HG03460 (cell line): ENCODE results near the gene TPCN2.
"Not testable (repeated sequence)": the region's sequence is repeated elsewhere in the genome, so short reads cannot be mapped to it uniquely, and the experiment has no call there.

Source experiments
- ATAC-seq: cut with Tn5 transposase; IDR thresholded peaks from one replicate; pipeline ENCODE4 v1.9.1; 2021; ENCODE audit not compliant: unreplicated experiment

Gene TPCN2

GRCh38 chr11:69048694-69049489, at the start of gene TPCN2:
Gene TPCN2 (plus strand): TSS chr11:69048932. CDS start chr11:69048998, 66 bp downstream.
- peak; percentile 76 for ATAC-seq

GRCh38 chr11:68999093-68999747, 49.5 kb upstream of the TPCN2 start:
- ATAC-seq: no peak

DNA sequence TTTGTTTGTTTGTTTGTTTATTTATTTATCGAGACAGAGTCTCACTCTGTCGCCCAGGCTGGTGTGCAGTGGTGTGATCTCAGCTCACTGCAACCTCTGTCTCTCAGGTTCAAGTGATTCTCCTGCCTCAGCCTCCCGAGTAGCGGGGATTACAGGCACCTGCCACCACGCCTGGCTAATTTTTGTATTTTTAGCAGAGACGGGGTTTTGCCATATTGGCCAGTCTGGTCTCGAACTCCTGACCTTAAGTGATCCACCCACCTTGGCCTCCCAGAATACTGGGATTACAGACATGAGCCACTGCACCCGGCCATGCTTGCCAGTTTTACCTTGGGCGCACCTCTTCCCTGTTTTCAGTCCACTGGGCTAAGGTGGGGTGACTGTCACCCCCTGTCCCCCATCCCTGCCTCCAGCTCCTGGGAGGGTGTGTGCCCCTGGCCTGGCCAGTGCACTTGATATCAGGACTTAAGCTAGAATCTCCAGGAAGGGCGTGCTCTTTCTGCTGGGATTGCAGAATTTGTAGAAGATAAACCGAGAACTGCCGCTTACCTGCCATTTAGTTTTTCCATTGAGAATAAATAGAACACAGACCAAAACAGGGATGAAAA, 48.9 kb upstream of the TPCN2 start:
- not testable (repeated sequence) for ATAC-seq

DNA sequence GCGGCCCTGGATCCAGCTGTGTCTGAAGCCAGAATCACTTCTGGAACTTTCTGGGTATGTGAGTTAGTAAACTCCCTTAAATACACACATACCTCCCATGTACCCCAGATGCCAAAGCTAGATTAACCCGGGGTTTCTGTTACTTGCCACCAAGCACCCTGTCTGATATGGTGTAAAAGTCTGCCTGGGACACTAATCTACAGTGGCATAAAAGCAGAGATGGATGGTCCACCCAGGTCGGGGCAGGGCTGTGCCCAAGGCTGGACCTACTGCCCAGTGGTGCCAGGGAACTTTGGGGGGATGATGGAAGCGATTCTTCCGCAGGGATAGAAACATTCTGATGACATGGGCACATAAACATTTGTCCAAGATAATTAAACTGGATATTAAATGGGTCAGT, 48.3 kb upstream of the TPCN2 start:
- no peak for ATAC-seq

- ATAC-seq: no peak
These were observed 47.9 kb upstream of the TPCN2 start for GRCh38 chr11:69000831-69001242.

DNA sequence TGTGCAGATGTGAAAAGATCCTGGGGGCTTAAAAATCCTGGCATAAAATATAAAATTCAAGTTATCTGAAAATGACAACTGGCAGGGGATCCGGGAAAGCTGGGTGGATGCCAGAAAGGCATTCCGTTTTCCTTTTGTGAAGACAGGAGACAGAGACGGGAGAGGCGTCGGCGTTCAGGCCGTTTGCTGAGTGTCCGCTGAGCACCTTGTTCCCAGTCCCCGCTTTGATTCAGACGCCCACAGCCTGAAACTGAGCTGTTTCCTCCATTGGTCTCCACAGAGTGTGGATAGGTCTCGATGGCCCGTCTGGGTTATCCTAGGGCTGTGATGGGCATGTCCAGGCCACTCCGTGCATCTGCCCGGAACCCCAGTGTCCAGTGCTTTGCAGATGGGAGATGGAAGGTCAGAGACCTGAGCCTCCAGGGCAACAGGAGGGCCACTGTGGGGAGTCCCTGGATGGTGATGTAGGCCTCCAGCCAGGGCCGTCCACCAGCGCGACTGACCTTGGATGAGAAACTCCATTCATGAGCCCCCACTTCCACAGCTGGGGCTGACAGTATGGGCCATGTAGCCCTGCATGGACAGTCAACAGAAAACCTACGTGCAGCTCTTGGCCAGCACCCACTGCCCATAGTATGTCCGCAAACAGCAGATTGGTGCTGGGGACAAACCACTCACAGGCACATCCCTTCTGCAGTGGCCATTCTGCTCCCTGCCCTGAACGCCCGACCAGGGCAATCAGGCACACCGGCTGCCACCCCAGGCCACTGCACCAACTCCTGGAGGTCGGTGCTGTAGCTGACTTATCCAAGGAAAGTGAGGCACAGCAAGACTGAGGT, 47.3 kb upstream of the TPCN2 start:
- no peak for ATAC-seq

GRCh38 chr11:69002110-69002569, 46.6 kb upstream of the TPCN2 start:
- ATAC-seq: no peak

DNA sequence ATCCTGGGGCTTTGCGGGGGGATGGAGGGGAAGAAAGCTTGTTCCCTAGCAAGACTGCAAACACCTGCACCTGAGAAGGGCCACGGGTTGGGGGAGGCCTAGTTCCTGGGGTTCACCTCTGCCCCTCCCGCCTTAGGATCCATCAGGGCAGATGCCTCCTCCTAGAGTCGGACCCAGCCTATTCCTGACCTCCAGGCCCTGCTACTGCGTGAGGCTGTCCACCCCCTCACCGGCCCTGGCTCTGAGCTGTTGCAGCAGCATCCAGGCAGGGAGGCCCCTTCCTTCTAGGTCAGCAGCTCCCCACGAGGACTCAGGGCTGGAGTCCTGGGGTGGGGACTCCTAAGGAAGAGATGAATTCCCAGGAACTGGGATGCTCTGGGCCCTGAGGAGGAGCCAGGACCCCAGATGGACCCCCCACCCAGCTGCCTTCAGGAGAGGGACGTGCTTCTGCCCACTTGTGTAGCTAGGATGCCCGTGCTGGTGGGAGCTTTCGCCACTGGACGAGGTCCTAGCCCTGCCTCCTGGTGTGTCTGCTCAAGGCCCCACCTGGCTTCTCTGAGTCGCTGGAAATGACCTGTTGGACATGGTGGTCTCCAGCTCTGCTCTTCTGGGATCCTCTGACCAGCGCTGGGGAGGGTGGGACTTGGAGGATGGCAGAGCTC, 46.0 kb upstream of the TPCN2 start:
- ATAC-seq: no peak

- no peak for ATAC-seq
These were observed 45.3 kb upstream of the TPCN2 start for GRCh38 chr11:69003301-69003865.

DNA sequence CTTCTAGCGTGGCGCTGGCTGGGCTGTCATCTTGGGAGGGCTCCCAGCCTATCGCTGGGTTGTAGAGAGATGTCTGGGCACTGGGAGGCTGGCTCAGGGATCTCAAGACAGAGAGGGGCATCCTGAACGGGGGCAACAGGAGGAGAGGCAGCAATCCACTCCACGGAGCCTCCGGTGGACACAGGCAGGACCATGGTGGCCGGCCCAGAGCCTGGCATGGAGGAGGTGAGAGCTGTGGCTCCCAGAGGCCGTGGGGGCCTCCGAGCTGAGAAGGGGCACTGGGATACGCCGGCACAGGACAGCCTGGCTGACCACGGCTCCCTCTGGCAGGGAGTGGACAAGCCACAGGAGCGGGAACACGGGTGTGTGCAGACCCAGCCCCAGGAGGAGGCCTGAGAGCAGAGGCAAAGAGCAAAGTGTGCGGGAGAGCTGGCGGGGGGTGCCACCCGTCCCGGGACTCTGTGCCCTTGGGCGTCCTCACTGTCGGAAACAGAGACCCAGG, 44.8 kb upstream of the TPCN2 start:
- ATAC-seq: no peak

DNA sequence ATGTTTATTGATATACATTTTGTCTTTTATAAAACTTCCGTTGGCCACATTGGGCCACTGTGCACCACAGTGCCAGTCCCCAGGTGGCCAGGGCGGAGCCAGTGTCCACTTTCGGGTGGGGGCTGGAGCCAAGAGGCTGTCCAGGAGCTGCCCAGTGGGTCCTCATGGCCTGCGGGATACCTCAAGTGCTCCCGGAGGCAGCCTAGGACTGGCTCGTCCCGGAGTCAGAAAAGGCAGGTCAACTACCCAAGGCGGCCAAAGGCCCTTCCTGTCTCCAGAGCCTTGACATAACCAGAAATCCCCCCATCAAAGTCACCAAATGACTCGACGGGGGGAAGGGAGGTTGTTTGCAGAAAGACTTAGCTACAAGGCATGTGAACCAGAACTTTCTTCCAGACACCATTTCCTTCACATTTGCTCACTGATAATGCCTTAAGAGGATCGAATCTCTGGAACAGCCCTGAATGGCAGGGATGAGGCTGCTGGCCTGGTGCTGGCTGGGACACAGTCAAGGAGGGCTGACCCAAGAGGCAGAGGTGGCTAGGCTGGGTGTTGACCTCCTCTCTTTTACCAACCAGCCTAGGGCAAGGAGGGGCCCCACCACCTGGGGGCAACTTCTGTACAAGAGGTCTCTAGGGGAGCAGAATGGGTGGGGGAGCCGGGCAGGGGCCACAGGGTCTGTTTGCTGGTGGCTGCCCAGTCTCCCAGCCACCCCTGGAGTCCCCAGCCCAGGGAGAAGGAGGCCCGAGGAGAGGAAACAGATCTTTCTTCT, 44.1 kb upstream of the TPCN2 start:
- ATAC-seq: no peak

- no peak for ATAC-seq
These were observed 43.5 kb upstream of the TPCN2 start for GRCh38 chr11:69005183-69005630.

- ATAC-seq: no peak
These were observed 42.9 kb upstream of the TPCN2 start for GRCh38 chr11:69005631-69006368.

GRCh38 chr11:69006816-69007215, 41.9 kb upstream of the TPCN2 start:
- ATAC-seq: no peak

DNA sequence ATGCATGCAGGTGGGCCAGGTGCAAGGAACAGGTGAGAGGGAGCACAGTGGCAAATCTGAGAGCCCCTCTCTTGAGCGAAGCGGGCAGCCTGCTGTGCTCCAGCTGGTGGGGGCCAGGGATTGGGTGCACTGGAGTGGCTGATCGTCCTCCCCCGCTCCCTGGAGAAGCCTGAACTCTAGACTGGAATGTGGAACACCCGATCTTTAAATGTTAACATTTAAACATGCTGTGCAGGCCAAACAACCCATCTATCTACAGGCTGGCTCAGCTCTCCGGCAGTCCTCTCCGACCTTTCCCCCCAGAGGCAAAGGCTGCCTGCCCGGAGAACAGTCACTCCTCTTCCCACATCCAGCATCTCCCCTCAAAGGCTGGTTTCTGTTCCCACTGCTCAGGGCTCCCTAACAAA, 40.8 kb upstream of the TPCN2 start:
- ATAC-seq: no peak

- no peak for ATAC-seq
These were observed 39.8 kb upstream of the TPCN2 start for GRCh38 chr11:69008737-69009440.

DNA sequence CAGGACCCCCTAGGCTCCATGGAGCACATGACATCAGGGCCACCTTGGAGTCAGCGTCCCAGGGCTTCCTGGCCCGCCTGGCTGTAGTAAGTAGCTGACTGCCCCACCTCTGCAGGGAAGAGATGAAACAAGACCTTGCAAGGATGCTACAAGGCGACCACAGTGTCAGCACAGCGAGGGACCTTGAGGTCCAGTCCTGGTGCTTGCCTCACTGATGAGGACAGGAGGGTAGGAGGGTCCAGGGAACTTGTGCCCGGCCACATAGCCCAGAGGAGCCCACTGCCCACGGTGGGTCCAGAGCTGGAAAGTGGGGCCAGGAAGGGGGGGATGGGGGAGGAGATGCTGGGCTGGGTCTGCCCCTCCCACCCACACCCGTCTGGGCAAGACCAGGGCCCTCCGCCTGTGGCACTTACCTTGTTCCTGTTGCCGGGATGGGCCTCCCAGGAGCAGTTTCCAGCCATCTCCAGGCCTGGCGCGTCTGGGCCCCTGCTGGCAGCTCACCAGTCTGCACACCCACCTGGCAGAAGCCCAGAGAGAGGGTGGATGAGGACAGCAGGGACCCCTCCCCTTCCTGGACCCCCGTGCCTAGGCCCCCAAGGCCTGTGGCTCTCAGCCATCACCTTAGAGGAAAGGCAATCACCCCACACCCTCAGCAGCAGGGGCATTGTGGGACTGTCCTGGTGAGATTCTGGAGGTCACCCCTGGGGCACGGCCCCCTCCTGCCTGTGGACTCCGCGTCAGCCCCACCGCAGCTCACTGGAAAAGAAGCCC, 39.1 kb upstream of the TPCN2 start:
- no peak for ATAC-seq
